MM.1S (cell line): ENCODE data around the gene TRPV4.

ENCODE experiments used
- DNase-seq: peaks from one replicate; pipeline ENCODE4 v3.0.0-alpha.2; 2015
- H2AFZ ChIP-seq: fragments of 300-600 bp; sonication (generic); 2 replicates; pipeline ENCODE4 v1.6.0; 2016; ENCODE audit warnings: antibody characterized with exemption, low read length
- H3F3A ChIP-seq: fragments of 300-600 bp; sonication (generic); 2 replicates; pipeline ENCODE4 v1.6.1; 2016; ENCODE audit warnings: mild to moderate bottlenecking, antibody characterized with exemption, low read length, moderate library complexity, mixed read lengths; ENCODE audit not compliant: insufficient read depth
- H3K27ac ChIP-seq: fragments of 300-600 bp; sonication (generic); 2 replicates; pipeline ENCODE4 v1.5.1; 2016; ENCODE audit warnings: mild to moderate bottlenecking, low read length
- H3K27me3 ChIP-seq: fragments of 300-600 bp; sonication (generic); replicated peaks from 2 replicates; pipeline ENCODE4 v1.6.0; 2016; ENCODE audit warnings: low read length; ENCODE audit not compliant: insufficient read depth
- H3K36me3 ChIP-seq: fragments of 300-600 bp; sonication (generic); replicated peaks from 2 replicates; pipeline ENCODE4 v1.6.1; 2016; ENCODE audit warnings: mild to moderate bottlenecking, low read length, mixed read lengths; ENCODE audit not compliant: insufficient read depth
- H3K4me1 ChIP-seq: fragments of 300-600 bp; sonication (generic); 2 replicates; pipeline ENCODE4 v1.6.1; 2016; ENCODE audit warnings: low read length, mixed read lengths
- H3K4me2 ChIP-seq: fragments of 300-600 bp; sonication (generic); 2 replicates; pipeline ENCODE4 v1.6.0; 2016; ENCODE audit warnings: low read depth, low read length
- H3K4me3 ChIP-seq: fragments of 300-600 bp; sonication (generic); 2 replicates; pipeline ENCODE4 v1.5.1; 2016; ENCODE audit warnings: low read length, mixed read lengths
- H3K79me2 ChIP-seq: fragments of 300-600 bp; sonication (generic); 2 replicates; pipeline ENCODE4 v1.6.1; 2016; ENCODE audit warnings: mixed run types, low read length, mixed read lengths
- H3K9ac ChIP-seq: fragments of 300-600 bp; sonication (generic); 2 replicates; pipeline ENCODE4 v1.6.1; 2016; ENCODE audit warnings: low read length, mixed read lengths
- H3K9me2 ChIP-seq: fragments of 300-600 bp; sonication (generic); replicated peaks from 2 replicates; pipeline ENCODE4 v1.6.1; 2016; ENCODE audit warnings: mild to moderate bottlenecking, low read length, mixed read lengths; ENCODE audit not compliant: insufficient read depth
- H3K9me3 ChIP-seq: fragments of 300-600 bp; sonication (generic); replicated peaks from 2 replicates; pipeline ENCODE4 v1.6.1; 2016; ENCODE audit warnings: mild to moderate bottlenecking, low read length, mixed read lengths; ENCODE audit not compliant: insufficient read depth
- H4K20me1 ChIP-seq: fragments of 300-600 bp; sonication (generic); 2 replicates; pipeline ENCODE4 v1.6.1; 2016; ENCODE audit warnings: mild to moderate bottlenecking, low read length, moderate library complexity, mixed read lengths; ENCODE audit not compliant: insufficient read depth
- EZH2 ChIP-seq: fragments of 300-600 bp; sonication (generic); optimal IDR thresholded peaks from 2 replicates; pipeline ENCODE3; 2017; ENCODE audit warnings: low read depth, mild to moderate bottlenecking, antibody characterized with exemption, low read length, mixed read lengths
- EZH2phosphoT487 ChIP-seq: fragments of 300-600 bp; sonication (generic); IDR thresholded peaks from 2 replicates; pipeline ENCODE4 v1.6.1; 2018; ENCODE audit warnings: antibody characterized with exemption, low read length
- TF ChIP-seq, protein P1 (sequence below): fragments of 300-600 bp; sonication (generic); IDR thresholded peaks from 2 replicates; pipeline ENCODE4 v1.5.1; 2016; ENCODE audit warnings: antibody characterized with exemption, low read length, mixed read lengths

TRPV4 gene

DNA sequence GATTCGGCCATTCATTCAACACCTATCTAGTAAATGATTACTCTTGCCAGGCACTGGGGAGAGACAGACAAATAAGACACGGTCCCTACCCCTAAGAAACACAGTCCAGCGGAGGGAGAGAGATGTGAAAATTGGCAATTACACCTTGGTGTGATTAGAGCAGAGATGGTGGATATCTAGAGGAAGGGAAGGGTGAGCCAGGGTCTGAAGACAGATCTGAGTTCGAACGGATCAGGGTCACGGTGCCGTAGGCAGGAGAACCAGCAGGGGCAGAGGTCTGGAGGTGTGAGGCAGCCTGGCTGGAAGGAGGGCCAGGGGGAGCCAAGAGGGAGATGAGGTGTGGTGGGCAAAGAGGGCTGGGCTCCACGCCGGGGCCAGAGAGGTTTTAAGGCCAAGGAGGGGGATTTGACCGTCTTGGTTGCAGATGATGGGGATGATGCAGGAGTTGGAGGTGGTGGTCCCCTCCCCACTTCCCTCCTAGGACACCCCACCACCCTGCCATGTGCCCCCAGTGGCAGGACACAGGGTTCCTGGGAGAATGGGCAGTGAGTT, 92.4 kb downstream of the TRPV4 start:
- Histone ChIP-seq H3F3A (no peaks in the 10 kb centered on the region), H3K9me3 (no peaks in the 10 kb centered on the region), H3K36me3 (no peaks in the 10 kb centered on the region), H3K4me3 (no peak overlapping the region), H2AFZ (no peak overlapping the region), H3K27ac (no peak overlapping the region), H3K79me2 (no peaks in the 10 kb centered on the region), H3K4me2 (no peak overlapping the region), H4K20me1 (no peaks in the 10 kb centered on the region), H3K9me2 (no peaks in the 10 kb centered on the region), H3K9ac (no peak overlapping the region), H3K4me1 (no peaks in the 10 kb centered on the region), H3K27me3 (no peaks in the 10 kb centered on the region)
- no peak for DNase-seq
- TF ChIP-seq, protein P1, sequence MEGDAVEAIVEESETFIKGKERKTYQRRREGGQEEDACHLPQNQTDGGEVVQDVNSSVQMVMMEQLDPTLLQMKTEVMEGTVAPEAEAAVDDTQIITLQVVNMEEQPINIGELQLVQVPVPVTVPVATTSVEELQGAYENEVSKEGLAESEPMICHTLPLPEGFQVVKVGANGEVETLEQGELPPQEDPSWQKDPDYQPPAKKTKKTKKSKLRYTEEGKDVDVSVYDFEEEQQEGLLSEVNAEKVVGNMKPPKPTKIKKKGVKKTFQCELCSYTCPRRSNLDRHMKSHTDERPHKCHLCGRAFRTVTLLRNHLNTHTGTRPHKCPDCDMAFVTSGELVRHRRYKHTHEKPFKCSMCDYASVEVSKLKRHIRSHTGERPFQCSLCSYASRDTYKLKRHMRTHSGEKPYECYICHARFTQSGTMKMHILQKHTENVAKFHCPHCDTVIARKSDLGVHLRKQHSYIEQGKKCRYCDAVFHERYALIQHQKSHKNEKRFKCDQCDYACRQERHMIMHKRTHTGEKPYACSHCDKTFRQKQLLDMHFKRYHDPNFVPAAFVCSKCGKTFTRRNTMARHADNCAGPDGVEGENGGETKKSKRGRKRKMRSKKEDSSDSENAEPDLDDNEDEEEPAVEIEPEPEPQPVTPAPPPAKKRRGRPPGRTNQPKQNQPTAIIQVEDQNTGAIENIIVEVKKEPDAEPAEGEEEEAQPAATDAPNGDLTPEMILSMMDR: no peak
- no peak for TF ChIP-seq EZH2
- no peak for TF ChIP-seq EZH2phosphoT487

DNA sequence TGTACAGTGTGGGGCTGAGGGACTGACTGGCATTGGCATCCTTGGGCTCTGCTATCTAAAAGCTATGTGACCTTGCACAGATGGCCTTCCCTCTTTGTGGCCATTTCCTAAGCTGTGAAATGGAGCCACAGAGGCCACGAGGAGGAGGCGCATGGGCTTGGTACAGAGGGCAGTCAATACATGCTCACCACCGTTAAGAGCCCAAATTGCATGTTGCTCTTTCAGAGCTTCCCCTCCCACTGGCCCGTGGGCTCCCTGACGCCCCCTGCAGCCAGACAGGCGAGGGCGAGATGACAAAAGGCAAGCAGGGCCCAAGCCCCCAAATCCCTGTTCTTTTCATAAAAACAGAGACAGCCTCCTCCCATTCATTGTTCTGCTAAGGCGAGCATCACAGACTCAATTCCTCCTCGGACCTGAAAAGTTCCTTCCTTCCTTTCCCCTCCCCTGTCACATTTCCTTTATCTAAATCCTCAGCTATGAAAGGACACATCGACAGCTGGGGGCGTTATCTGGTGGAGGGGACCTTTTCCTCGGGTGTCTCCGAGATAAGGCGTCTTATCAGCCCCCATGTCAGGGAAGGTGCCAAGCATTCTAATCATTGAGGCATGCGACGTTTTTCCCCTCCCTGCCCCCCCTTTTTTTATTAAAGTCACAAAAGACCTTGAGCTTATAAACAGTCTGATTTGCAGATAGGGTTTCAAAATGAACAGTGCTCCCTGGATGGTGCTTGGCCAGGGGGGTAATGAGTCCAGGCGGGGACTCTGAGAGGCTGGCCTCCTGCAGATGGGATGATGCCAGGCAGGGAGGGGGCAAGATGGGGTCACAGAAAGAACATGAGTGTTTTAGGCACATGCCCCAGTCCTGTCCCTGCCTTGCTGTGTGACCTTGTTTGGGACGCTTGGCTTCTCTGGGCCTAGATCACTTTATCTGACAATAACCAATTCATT, 93.2 kb downstream of the TRPV4 start:
- Histone ChIP-seq H3K36me3 (no peaks in the 10 kb centered on the region), H3K27ac (no peak overlapping the region), H3F3A (no peaks in the 10 kb centered on the region), H3K4me3 (no peak overlapping the region), H3K9me3 (no peaks in the 10 kb centered on the region), H3K4me2 (no peak overlapping the region), H3K9me2 (no peaks in the 10 kb centered on the region), H3K27me3 (no peaks in the 10 kb centered on the region), H3K79me2 (no peaks in the 10 kb centered on the region), H3K9ac (no peak overlapping the region), H2AFZ (no peak overlapping the region), H4K20me1 (no peaks in the 10 kb centered on the region), H3K4me1 (no peaks in the 10 kb centered on the region)
- DNase-seq: no peak
- TF ChIP-seq, protein P1: no peak
- no peak for TF ChIP-seq EZH2
- TF ChIP-seq EZH2phosphoT487: no peak

DNA sequence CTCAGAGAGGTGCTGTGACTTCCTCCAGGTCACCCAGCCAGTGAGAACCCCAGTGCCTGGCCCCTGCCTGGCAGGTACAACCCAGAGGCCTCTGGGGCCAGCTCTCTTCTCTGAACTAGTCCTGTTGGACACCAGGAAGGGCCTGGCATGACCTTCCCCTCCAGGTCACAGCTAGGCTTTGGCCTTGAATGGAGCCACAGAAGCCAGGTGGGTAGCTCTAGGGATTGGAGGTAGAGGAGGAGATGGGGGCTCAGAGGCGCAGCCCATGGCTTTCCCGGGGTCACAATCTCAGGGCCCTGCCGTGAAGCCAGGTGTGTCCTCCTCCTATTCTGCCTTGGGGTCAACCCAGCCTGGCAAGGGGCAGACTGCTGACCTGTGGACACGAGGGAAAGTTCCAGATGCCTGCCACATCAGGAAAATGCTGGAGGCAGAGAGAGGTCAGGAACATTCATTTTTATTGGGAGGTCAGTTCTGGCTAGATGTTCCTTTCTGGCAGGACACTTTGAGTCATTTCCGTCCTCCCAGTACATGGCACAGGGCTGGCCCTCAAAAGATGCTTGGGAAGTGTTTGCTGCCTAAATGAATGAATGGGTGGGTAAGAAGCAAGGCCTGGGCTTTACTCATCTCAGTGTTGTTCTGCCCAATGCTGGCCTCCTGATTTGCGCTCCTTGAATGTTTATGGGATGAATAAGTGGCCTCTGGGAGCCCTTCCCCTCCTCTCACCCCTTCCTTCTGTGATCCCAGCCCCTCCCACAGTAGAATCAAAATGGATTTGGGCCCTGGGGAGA, 94.1 kb downstream of the TRPV4 start:
- no peak for DNase-seq
- Histone ChIP-seq H3K27me3 (no peaks in the 10 kb centered on the region), H3K9ac (no peak overlapping the region), H3K9me2 (no peaks in the 10 kb centered on the region), H3K4me3 (no peak overlapping the region), H4K20me1 (no peaks in the 10 kb centered on the region), H3K79me2 (no peaks in the 10 kb centered on the region), H3K4me2 (no peak overlapping the region), H3K9me3 (no peaks in the 10 kb centered on the region), H3F3A (no peaks in the 10 kb centered on the region), H3K36me3 (no peaks in the 10 kb centered on the region), H3K27ac (no peak overlapping the region), H2AFZ (no peak overlapping the region), H3K4me1 (no peaks in the 10 kb centered on the region)
- no peak for TF ChIP-seq EZH2phosphoT487
- TF ChIP-seq, protein P1: no peak
- no peak for TF ChIP-seq EZH2
